Measurements from ENCODE around the gene MKLN1. TPM values are rescaled to one million over a fixed set of nuclear protein-coding genes. Genes with fewer than 3 reads are reported as not detected.

Gene MKLN1
- total and polyA plus RNA-seq, 10 of the 15 experiments (the other 5 are each of a cell fraction or from before 2014, with no cell fraction given) = 13.6 to 55.8 (median 29.3) TPM

DNA sequence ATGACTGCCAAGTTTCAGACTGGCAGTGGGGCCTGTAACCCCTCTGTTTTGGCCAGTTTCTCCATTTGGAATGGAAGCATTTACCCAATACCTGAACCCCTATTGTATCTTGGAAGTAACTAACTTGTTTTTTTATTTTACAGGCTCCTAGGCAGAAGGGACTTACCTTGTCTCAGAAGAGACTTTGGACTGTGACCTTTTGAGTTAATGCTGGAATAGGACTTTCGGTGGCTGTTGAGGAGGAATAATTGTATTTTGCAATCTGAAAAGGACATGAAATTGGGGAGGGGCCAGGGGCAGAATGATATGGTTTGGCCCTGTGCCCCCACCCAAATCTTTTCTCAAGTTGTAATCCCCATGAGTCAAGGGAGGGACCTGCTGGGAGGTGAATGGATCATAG is 20.0 kb upstream of the MKLN1 start (continued):
- TF ChIP-seq RFX5 (IDR thresholded peaks at IDR 0.05; ENCODE audit: low read depth, low read length) = no peak
- TF ChIP-seq SMAD1 (IDR thresholded peaks at IDR 0.05; ENCODE audit: low read depth, partially characterized antibody) = no peak
- TF ChIP-seq, protein P1, sequence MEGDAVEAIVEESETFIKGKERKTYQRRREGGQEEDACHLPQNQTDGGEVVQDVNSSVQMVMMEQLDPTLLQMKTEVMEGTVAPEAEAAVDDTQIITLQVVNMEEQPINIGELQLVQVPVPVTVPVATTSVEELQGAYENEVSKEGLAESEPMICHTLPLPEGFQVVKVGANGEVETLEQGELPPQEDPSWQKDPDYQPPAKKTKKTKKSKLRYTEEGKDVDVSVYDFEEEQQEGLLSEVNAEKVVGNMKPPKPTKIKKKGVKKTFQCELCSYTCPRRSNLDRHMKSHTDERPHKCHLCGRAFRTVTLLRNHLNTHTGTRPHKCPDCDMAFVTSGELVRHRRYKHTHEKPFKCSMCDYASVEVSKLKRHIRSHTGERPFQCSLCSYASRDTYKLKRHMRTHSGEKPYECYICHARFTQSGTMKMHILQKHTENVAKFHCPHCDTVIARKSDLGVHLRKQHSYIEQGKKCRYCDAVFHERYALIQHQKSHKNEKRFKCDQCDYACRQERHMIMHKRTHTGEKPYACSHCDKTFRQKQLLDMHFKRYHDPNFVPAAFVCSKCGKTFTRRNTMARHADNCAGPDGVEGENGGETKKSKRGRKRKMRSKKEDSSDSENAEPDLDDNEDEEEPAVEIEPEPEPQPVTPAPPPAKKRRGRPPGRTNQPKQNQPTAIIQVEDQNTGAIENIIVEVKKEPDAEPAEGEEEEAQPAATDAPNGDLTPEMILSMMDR (IDR thresholded peaks at IDR 0.05 in 2 of 3, conservative IDR thresholded peaks at IDR 0.05 in 1 of 3; ENCODE audit: control insufficient read depth in 2 of 3, extremely low read depth in 1 of 3, insufficient read depth in 1 of 3, low read depth in 3 of 3, low read length in 3 of 3) = no peak
- TF ChIP-seq POU2F2 (IDR thresholded peaks at IDR 0.05; ENCODE audit: borderline replicate concordance, low read depth, low read length) = no peak
- no peak for TF ChIP-seq FOS (IDR thresholded peaks at IDR 0.05; ENCODE audit: borderline replicate concordance, extremely low read depth, insufficient read length)
- TF ChIP-seq RB1 (IDR thresholded peaks at IDR 0.05; ENCODE audit: borderline replicate concordance) = no peak
- TF ChIP-seq, protein P2, sequence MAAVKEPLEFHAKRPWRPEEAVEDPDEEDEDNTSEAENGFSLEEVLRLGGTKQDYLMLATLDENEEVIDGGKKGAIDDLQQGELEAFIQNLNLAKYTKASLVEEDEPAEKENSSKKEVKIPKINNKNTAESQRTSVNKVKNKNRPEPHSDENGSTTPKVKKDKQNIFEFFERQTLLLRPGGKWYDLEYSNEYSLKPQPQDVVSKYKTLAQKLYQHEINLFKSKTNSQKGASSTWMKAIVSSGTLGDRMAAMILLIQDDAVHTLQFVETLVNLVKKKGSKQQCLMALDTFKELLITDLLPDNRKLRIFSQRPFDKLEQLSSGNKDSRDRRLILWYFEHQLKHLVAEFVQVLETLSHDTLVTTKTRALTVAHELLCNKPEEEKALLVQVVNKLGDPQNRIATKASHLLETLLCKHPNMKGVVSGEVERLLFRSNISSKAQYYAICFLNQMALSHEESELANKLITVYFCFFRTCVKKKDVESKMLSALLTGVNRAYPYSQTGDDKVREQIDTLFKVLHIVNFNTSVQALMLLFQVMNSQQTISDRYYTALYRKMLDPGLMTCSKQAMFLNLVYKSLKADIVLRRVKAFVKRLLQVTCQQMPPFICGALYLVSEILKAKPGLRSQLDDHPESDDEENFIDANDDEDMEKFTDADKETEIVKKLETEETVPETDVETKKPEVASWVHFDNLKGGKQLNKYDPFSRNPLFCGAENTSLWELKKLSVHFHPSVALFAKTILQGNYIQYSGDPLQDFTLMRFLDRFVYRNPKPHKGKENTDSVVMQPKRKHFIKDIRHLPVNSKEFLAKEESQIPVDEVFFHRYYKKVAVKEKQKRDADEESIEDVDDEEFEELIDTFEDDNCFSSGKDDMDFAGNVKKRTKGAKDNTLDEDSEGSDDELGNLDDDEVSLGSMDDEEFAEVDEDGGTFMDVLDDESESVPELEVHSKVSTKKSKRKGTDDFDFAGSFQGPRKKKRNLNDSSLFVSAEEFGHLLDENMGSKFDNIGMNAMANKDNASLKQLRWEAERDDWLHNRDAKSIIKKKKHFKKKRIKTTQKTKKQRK (IDR thresholded peaks at IDR 0.05; ENCODE audit: low read depth, low read length) = no peak
- no peak for TF ChIP-seq RAD51 (IDR thresholded peaks at IDR 0.05)
- TF ChIP-seq POLR2A (IDR thresholded peaks at IDR 0.05; ENCODE audit: low read depth, low read length) = no peak
- TF ChIP-seq, protein P3, sequence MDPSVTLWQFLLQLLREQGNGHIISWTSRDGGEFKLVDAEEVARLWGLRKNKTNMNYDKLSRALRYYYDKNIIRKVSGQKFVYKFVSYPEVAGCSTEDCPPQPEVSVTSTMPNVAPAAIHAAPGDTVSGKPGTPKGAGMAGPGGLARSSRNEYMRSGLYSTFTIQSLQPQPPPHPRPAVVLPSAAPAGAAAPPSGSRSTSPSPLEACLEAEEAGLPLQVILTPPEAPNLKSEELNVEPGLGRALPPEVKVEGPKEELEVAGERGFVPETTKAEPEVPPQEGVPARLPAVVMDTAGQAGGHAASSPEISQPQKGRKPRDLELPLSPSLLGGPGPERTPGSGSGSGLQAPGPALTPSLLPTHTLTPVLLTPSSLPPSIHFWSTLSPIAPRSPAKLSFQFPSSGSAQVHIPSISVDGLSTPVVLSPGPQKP (IDR thresholded peaks at IDR 0.05; ENCODE audit: low read depth, low read length) = no peak
- no peak for TF ChIP-seq STAT1 (conservative IDR thresholded peaks at IDR 0.05)
- TF ChIP-seq, protein P4, sequence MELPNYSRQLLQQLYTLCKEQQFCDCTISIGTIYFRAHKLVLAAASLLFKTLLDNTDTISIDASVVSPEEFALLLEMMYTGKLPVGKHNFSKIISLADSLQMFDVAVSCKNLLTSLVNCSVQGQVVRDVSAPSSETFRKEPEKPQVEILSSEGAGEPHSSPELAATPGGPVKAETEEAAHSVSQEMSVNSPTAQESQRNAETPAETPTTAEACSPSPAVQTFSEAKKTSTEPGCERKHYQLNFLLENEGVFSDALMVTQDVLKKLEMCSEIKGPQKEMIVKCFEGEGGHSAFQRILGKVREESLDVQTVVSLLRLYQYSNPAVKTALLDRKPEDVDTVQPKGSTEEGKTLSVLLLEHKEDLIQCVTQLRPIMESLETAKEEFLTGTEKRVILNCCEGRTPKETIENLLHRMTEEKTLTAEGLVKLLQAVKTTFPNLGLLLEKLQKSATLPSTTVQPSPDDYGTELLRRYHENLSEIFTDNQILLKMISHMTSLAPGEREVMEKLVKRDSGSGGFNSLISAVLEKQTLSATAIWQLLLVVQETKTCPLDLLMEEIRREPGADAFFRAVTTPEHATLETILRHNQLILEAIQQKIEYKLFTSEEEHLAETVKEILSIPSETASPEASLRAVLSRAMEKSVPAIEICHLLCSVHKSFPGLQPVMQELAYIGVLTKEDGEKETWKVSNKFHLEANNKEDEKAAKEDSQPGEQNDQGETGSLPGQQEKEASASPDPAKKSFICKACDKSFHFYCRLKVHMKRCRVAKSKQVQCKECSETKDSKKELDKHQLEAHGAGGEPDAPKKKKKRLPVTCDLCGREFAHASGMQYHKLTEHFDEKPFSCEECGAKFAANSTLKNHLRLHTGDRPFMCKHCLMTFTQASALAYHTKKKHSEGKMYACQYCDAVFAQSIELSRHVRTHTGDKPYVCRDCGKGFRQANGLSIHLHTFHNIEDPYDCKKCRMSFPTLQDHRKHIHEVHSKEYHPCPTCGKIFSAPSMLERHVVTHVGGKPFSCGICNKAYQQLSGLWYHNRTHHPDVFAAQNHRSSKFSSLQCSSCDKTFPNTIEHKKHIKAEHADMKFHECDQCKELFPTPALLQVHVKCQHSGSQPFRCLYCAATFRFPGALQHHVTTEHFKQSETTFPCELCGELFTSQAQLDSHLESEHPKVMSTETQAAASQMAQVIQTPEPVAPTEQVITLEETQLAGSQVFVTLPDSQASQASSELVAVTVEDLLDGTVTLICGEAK (IDR thresholded peaks at IDR 0.05; ENCODE audit: borderline replicate concordance) = no peak

All from GM12878 (cell line).